GM12875 (cell line): ENCODE data around the gene TMEM89.

Experiments
- H3K4me3 ChIP-seq: one replicate; pipeline ENCODE4 v1.5.1; 2011; ENCODE audit warnings: low read depth, low read length, control low read depth
- CTCF ChIP-seq: IDR thresholded peaks from 2 replicates; pipeline ENCODE4 v1.5.1; 2011; ENCODE audit warnings: low read depth, mild to moderate bottlenecking, control low read depth, inconsistent platforms, low read length, moderate library complexity, borderline replicate concordance; ENCODE audit not compliant: insufficient read depth

TMEM89 gene

GRCh38 chr3:48633743-48634142 is 12.2 kb upstream of the TMEM89 start:
- TF ChIP-seq CTCF = no peak
- no peak overlapping the region for H3K4me3 ChIP-seq

- no peak for TF ChIP-seq CTCF
Measured at GRCh38 chr3:48633256-48633655, 11.7 kb upstream of the TMEM89 start.

GRCh38 chr3:48631516-48632448 is 10.2 kb upstream of the TMEM89 start:
- no peak for TF ChIP-seq CTCF
- no peak overlapping the region for H3K4me3 ChIP-seq

More at GRCh38 chr3:48633256-48633655, 11.7 kb upstream of the TMEM89 start:
- no peak overlapping the region for H3K4me3 ChIP-seq

- H3K4me3 ChIP-seq = no peak overlapping the region
- no peak for TF ChIP-seq CTCF
Measured at GRCh38 chr3:48630833-48631232, 9.3 kb upstream of the TMEM89 start.

- no peak for TF ChIP-seq CTCF
- H3K4me3 ChIP-seq = no peak overlapping the region
Measured at GRCh38 chr3:48630407-48630806, 8.8 kb upstream of the TMEM89 start.

- TF ChIP-seq CTCF = no peak
- H3K4me3 ChIP-seq = no peak overlapping the region
Measured at GRCh38 chr3:48629894-48630293, 8.3 kb upstream of the TMEM89 start.
